Measurements from ENCODE around the gene TAS2R41.

TAS2R41 gene

GRCh38 chr7:143492799-143493739 is 15.4 kb downstream of the TAS2R41 start:
- no peak for DNase-seq (ENCODE audit: low read depth, low spot score)

- DNase-seq (ENCODE audit: low read depth, low spot score), result no peak
These were observed 16.1 kb downstream of the TAS2R41 start for GRCh38 chr7:143493751-143494150.

- DNase-seq (ENCODE audit: low read depth, low spot score), result no peak
These were observed 16.9 kb downstream of the TAS2R41 start for GRCh38 chr7:143494622-143495021.

GRCh38 chr7:143495851-143496250 is 18.2 kb downstream of the TAS2R41 start:
- no peak for DNase-seq (ENCODE audit: low read depth, low spot score)

GRCh38 chr7:143496263-143496662 is 18.6 kb downstream of the TAS2R41 start:
- no peak for DNase-seq (ENCODE audit: low read depth, low spot score)

GRCh38 chr7:143497008-143497795 is 19.5 kb downstream of the TAS2R41 start:
- DNase-seq (ENCODE audit: low read depth, low spot score), result no peak

GRCh38 chr7:143499246-143499645 is 21.6 kb downstream of the TAS2R41 start:
- DNase-seq (ENCODE audit: low read depth, low spot score), result no peak

GRCh38 chr7:143499743-143500348 is 22.2 kb downstream of the TAS2R41 start:
- no peak for DNase-seq (ENCODE audit: low read depth, low spot score)

GRCh38 chr7:143503261-143503660 is 25.6 kb downstream of the TAS2R41 start:
- DNase-seq (ENCODE audit: low read depth, low spot score), result no peak

GRCh38 chr7:143504215-143504936 is 26.7 kb downstream of the TAS2R41 start:
- DNase-seq (ENCODE audit: low read depth, low spot score), result no peak

- no peak for DNase-seq (ENCODE audit: low read depth, low spot score)
These were observed 27.2 kb downstream of the TAS2R41 start for GRCh38 chr7:143504937-143505297.

GRCh38 chr7:143505838-143506237 is 28.2 kb downstream of the TAS2R41 start:
- no peak for DNase-seq (ENCODE audit: low read depth, low spot score)

- no peak for DNase-seq (ENCODE audit: low read depth, low spot score)
These were observed 29.4 kb downstream of the TAS2R41 start for GRCh38 chr7:143507094-143507518.

GRCh38 chr7:143507534-143508055 is 29.9 kb downstream of the TAS2R41 start:
- DNase-seq (ENCODE audit: low read depth, low spot score), result no peak

- no peak for DNase-seq (ENCODE audit: low read depth, low spot score)
These were observed 33.4 kb downstream of the TAS2R41 start for GRCh38 chr7:143510854-143511592.

GRCh38 chr7:143511593-143512047 is 33.9 kb downstream of the TAS2R41 start:
- no peak for DNase-seq (ENCODE audit: low read depth, low spot score)

GRCh38 chr7:143512488-143513340 is 35.0 kb downstream of the TAS2R41 start:
- no peak for DNase-seq (ENCODE audit: low read depth, low spot score)

- no peak for DNase-seq (ENCODE audit: low read depth, low spot score)
These were observed 36.8 kb downstream of the TAS2R41 start for GRCh38 chr7:143514487-143514886.

GRCh38 chr7:143514995-143515735 is 37.5 kb downstream of the TAS2R41 start:
- DNase-seq (ENCODE audit: low read depth, low spot score), result no peak

All from smooth muscle cell of the brain vasculature (primary cell).